Stimulated activated CD8-positive, alpha-beta memory T cell treated with anti-CD3 and anti-CD28 coated beads, Interleukin-12 subunit alpha, Interleukin-12 subunit beta, amount 100 ng/mL, for 4 hours (primary cell): ENCODE data around the gene GDPD2.
"Not testable (repeated sequence)": the region's sequence is repeated elsewhere in the genome, so short reads cannot be mapped to it uniquely, and the experiment has no call there.

Source experiments
- DNase-seq: peaks from one replicate; pipeline ENCODE4 v3.0.0-alpha.2; 2020; ENCODE audit warnings: low read depth

GDPD2 gene

GRCh38 chrX:70422851-70423341 lies at the start of gene GDPD2:
TSS of gene GDPD2 (plus strand) at chrX:70423314. CDS start at chrX:70424985, 1,671 bp downstream.
- no peak for DNase-seq

- no peak for DNase-seq
These were observed 36.9 kb upstream of the GDPD2 start for GRCh38 chrX:70386235-70386634.

DNA sequence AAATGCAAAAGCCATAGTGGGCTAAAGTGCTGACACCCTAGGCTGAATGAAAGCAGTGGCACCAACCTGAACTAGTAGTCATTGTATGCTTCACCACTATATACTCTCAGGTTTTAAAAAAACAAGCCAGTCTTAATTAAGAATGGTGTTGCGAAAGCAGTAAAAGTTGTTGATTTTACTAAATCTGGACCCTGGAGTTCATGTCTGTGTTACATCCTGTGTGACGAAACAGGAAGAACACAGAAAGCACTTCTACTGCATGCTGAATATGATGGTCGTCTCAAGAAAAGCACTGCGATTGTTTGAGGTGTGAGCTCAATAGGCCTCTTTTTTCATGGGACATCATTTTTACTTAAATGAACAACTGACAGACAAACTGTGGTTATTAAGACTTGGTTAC lies 24.2 kb upstream of the GDPD2 start:
- DNase-seq, result no peak

- not testable (repeated sequence) for DNase-seq
These were observed 22.9 kb upstream of the GDPD2 start for GRCh38 chrX:70400181-70400580.

GRCh38 chrX:70402721-70403120 lies 20.4 kb upstream of the GDPD2 start:
- no peak for DNase-seq

GRCh38 chrX:70405003-70405402 lies 18.1 kb upstream of the GDPD2 start:
- DNase-seq, result no peak

- no peak for DNase-seq
These were observed 12.2 kb upstream of the GDPD2 start for GRCh38 chrX:70410921-70411320.

DNA sequence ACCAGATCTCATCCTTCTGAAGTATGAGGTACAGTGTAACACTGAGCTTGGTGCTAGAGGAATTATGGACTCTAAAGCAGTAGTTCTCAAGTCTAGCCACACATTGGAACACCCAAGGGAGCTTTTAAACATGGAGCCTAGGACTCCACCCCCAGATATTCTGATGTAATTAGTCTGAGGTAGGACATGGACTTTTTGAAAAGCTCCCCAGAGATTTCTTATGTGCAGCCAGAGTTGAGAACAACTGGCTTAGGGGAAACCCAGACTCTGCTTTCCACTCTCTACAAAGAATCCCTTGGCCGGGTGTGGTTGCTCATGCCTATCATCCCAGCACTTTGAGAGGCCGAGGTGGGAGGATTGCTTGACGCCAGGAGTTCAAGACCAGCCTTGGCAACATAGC lies 11.6 kb upstream of the GDPD2 start:
- no peak for DNase-seq

DNA sequence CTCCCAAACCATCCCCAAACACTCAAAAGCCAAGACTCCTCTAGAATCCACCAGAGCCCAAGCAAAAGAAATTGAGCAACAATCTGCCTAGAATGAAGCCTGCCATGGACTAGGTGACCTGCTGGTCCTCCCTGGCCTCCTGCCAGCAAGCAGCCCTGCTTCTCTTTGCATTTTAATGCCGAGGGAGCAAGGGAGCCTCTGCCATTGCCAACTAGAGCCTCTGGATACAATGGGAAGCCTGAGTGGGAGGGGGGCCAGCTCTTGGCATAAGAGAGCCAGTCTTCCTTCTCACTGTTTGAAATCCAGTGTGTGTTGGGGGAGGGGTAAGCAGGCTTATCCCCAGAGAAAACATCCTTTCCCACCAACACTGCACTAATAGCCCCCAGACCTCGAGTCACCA lies 1.5 kb upstream of the GDPD2 start:
- DNase-seq, result no peak

- no peak for DNase-seq
These were observed 992 bp downstream of the GDPD2 start for GRCh38 chrX:70423936-70424675.

- DNase-seq, result no peak
These were observed 1.7 kb downstream of the GDPD2 start for GRCh38 chrX:70424801-70425200.

DNA sequence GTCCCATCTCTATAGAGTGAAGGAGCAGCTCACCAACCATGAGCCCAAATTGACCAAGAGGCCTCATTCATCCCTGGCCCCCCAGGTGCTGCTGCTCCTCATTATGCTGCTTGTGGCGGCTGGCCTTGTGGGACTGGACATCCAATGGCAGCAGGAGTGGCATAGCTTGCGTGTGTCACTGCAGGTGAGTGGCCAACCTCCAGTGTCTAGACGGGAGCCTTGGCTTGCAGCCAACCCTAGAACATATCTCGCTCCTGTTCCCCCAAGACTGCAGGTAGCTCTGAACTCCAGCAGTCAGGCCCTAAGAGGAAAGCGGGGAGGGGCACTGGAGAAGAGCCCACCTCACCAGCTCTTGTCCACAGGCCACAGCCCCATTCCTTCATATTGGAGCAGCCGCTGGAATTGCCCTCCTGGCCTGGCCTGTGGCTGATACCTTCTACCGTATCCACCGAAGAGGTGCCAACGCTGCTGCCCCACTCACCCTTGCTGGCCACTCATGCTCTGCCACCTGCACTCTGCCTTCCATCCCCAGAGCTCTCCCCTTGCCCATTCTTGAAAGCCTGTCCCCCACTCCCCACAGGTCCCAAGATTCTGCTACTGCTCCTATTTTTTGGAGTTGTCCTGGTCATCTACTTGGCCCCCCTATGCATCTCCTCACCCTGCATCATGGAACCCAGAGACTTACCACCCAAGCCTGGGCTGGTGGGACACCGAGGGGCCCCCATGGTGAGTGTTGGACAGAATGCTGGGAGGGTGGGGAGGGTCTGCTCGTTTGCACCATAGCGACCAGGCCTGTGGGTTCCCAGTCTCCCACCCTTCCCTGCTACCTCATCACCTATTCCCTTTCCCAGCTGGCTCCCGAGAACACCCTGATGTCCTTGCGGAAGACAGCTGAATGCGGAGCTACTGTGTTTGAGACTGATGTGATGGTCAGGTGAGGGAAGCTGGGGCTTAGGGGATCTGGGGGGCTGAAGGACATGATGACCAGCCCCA lies 3.5 kb downstream of the GDPD2 start:
- DNase-seq, result no peak

- no peak for DNase-seq
These were observed 4.3 kb downstream of the GDPD2 start for GRCh38 chrX:70427365-70427764.

- DNase-seq, result no peak
These were observed 6.6 kb downstream of the GDPD2 start for GRCh38 chrX:70429759-70430158.

DNA sequence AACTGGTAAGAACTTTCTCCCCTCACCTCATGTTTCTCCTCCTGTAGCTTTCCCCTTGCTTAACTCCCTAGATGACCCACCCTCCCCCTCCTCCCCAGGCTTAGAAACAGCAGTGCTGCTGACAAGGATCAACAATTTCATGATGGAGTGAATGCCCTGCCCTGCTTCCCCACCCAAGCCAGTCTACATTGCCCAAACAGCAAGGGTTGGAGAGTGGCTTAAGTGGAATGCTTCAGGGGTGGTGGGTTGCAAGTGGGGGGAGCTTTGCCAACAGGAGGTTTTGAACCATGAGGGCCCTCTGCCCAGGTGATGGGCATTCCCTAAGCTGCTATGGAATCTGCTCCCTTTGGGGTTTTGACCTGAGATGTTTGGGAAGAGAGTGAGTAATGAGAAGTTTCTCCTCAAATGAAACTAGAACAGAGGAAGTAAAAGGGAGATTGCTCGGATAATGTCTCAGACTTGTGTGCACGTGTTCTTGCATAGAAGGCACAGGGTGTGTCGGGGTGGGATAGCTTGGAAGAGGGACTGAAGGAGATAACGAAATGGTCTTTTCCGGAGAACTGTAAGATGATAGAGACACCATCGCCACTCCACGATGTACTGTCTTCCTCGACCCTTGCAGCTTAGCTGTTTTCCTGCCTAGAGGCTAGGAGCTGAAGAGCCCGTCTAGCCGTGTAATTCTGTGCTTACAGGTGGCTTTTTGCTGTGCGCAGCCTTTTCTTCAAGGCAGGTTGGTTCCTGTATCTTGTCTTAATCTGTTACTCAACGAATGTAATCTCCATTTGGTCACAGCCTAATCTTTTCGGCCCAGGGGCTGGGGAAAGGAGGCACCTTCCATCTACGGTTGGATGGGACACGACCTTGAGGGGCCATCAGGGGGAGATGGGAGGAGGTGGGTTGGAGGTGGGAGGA lies 10.1 kb downstream of the GDPD2 start:
- DNase-seq, result no peak

- peak; percentile 55 for DNase-seq
These were observed 10.8 kb downstream of the GDPD2 start for GRCh38 chrX:70433848-70434351.

DNA sequence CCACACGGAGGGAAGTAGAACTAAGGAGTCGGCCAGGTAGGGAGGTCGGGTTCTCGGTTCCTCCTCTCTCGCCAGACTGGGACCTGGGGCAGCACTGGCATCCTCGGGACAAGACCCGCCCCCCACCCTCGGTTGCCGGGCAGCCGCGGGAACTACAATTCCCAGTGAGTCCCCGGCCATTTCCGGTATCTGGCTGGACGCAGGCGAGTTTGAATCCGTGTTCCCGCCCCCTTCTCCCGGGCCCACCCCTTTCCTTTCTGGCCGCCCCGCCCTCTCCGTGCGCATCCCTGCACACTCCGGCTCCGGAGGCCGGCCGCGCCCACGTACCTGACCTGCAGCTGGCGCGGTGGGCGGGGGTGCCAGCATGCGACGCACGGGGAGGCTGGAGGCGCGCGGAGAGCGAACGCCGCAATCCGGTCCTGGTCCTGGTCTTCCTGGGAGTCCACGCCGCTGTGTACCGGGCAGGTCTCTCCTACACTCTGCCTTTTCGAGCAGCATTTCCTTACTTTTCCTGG lies 11.3 kb downstream of the GDPD2 start:
- peak; percentile 46 for DNase-seq

DNA sequence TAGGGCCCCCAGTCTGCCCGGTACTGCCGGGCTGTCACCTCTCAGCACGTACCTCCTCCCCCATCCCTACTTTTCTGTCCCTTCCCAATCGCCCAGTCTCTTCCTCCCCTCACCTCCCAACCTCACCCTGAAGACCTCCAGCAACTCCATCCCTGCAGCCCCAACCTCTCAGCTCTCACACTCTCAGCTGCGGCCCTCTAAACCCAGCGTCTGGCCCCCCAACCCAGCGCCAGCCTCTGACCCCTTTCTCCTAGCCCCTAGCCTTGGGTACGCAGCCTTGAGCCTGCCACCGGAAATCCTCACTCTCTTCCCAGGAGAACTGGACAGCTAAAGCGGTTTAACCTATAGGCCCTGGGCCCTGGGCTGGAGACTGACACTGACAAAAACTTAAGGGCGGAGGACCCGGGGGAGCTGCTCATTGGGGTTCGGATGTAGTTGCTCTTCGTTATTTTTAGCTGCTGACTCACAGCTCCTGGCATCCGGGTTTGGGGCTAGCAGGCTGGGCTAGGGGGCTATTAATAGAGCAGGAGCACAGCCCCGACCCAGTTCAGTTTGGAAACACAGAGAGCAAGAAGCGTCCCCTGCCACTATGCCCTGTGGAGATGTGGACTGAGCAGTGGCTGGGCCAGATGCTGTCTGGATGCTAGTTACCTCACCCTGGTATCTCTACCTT lies 11.9 kb downstream of the GDPD2 start:
- no peak for DNase-seq

DNA sequence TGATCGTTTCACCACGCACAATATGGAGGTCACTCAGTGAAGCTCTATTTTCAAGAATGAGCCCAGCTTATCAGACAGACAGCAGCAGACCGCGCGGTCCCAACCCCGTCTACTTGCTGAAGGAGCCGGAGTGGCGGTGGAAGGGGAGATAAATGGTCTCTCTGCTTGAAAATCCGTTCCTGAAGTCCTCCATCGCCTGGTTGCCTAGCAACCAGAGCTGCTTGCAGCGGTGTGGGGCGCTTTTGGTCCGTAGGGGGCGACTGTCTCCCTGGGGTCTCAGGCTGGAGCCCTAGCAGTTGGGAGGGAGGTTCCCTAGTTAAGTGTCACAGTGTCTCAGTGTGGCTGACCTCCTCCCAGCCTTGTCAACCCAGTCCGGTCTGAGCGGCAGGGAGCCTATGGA lies 13.2 kb downstream of the GDPD2 start:
- no peak for DNase-seq

- DNase-seq, result no peak
These were observed 13.9 kb downstream of the GDPD2 start for GRCh38 chrX:70437011-70437410.
